A673 (cell line): ENCODE data around the gene KCNK2. TPM values are rescaled to one million over a fixed set of nuclear protein-coding genes. Genes with fewer than 3 reads are reported as not detected.

Experiments
- BruUV-seq: library from RNA; stranded (reverse); fragments of 400-500 nt; replicated peaks from 2 replicates; lab custom pipeline; 2021; lab: Mats Ljungman, UMichigan
- CTCF ChIA-PET: fragments of 300-600 bp; sonication (Branson Sonifier 250); formaldehyde crosslinking; loops from one replicate; lab custom pipeline; 2022; ENCODE audit warnings: antibody characterized with exemption; lab: Charles Lee
- POLR2A ChIA-PET: fragments of 300-600 bp; sonication (Branson Sonifier 250); formaldehyde crosslinking; loops from one replicate; lab custom pipeline; 2022; ENCODE audit warnings: antibody characterized with exemption; ENCODE audit not compliant: low non-redundant PET; lab: Charles Lee
- DNase-seq: peaks from one replicate; pipeline ENCODE4 v3.0.0-alpha.2; 2015; ENCODE audit warnings: low spot score
- H3K27ac ChIP-seq: fragments of 200-600 bp; sonication (generic); 2 replicates; pipeline ENCODE4 v1.5.1; 2016; ENCODE audit warnings: mixed run types, low read depth, mild to moderate bottlenecking, mixed read lengths, antibody characterized with exemption, low read length; ENCODE audit not compliant: poor library complexity, severe bottlenecking
- H3K27me3 ChIP-seq: fragments of 200-600 bp; sonication (generic); replicated peaks from 2 replicates; pipeline ENCODE4 v1.6.1; 2017; ENCODE audit warnings: mixed run types, low read depth, mild to moderate bottlenecking, mixed read lengths, antibody characterized with exemption, low read length; ENCODE audit not compliant: insufficient read depth, poor library complexity
- H3K36me3 ChIP-seq: fragments of 200-600 bp; sonication (generic); 2 replicates; pipeline ENCODE4 v1.6.1; 2016; ENCODE audit warnings: mixed run types, mild to moderate bottlenecking, mixed read lengths, antibody characterized with exemption, low read length; ENCODE audit not compliant: insufficient read depth, poor library complexity, severe bottlenecking
- H3K4me1 ChIP-seq: fragments of 200-600 bp; sonication (generic); 2 replicates; pipeline ENCODE4 v1.6.1; 2017; ENCODE audit warnings: mixed run types, mild to moderate bottlenecking, mixed read lengths, antibody characterized with exemption, low read length; ENCODE audit not compliant: insufficient read depth, poor library complexity, severe bottlenecking
- H3K4me3 ChIP-seq: fragments of 200-600 bp; sonication (generic); 2 replicates; pipeline ENCODE4 v1.5.1; 2016; ENCODE audit warnings: low read depth, mixed run types, mild to moderate bottlenecking, mixed read lengths, low read length; ENCODE audit not compliant: poor library complexity, severe bottlenecking
- H3K9me3 ChIP-seq: fragments of 200-600 bp; sonication (generic); 2 replicates; pipeline ENCODE4 v1.6.1; 2016; ENCODE audit warnings: mixed run types, low read depth, mild to moderate bottlenecking, mixed read lengths, antibody characterized with exemption, low read length; ENCODE audit not compliant: poor library complexity, severe bottlenecking
- EZH2 ChIP-seq: fragments of 200-600 bp; sonication (generic); IDR thresholded peaks from 2 replicates; pipeline ENCODE4 v1.6.1; 2017; ENCODE audit warnings: borderline replicate concordance, low read depth, mild to moderate bottlenecking, mixed read lengths, antibody characterized with exemption, low read length; ENCODE audit not compliant: poor library complexity, severe bottlenecking
- intact Hi-C: fragments of 100-400 bp; cut with micrococcal nuclease; formaldehyde crosslinking; loops from one replicate; pipeline ENCODE4 v1.10.0; 2022; ENCODE audit not compliant: unreplicated experiment
- total RNA-seq: library from RNA; stranded (reverse); gene quantifications from 2 replicates; pipeline ENCODE4 v1.2.3, GENCODE V29; 2021
- TF ChIP-seq, protein P1 (sequence below): fragments of 300-800, 200-600 bp; sonication (generic); conservative IDR thresholded peaks from 2 replicates; pipeline ENCODE4 v1.5.1; 2017; ENCODE audit warnings: low read depth, mild to moderate bottlenecking, antibody characterized with exemption, low read length, moderate library complexity, mixed read lengths

KCNK2 gene
- total RNA-seq, 1 experiment from 2014 or later: not detected

GRCh38 chr1:215040190-215040589 lies 42.3 kb upstream of the KCNK2 start:
- no TSS peak for BruUV-seq
- intact Hi-C loops: no loop called here
- DNase-seq: peak; percentile 7
- H3K27ac ChIP-seq: no peak overlapping the region
- H3K36me3 ChIP-seq: no peaks in the 10 kb centered on the region
- ChIA-PET CTCF (no interaction called here), POLR2A (no interaction called here)
- no peaks in the 10 kb centered on the region for H3K9me3 ChIP-seq
- H3K27me3 ChIP-seq: peaks cover 35% of the 10 kb centered on the region
- no peak overlapping the region for H3K4me3 ChIP-seq
- TF ChIP-seq, protein P1, sequence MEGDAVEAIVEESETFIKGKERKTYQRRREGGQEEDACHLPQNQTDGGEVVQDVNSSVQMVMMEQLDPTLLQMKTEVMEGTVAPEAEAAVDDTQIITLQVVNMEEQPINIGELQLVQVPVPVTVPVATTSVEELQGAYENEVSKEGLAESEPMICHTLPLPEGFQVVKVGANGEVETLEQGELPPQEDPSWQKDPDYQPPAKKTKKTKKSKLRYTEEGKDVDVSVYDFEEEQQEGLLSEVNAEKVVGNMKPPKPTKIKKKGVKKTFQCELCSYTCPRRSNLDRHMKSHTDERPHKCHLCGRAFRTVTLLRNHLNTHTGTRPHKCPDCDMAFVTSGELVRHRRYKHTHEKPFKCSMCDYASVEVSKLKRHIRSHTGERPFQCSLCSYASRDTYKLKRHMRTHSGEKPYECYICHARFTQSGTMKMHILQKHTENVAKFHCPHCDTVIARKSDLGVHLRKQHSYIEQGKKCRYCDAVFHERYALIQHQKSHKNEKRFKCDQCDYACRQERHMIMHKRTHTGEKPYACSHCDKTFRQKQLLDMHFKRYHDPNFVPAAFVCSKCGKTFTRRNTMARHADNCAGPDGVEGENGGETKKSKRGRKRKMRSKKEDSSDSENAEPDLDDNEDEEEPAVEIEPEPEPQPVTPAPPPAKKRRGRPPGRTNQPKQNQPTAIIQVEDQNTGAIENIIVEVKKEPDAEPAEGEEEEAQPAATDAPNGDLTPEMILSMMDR: no peak
- no peak for TF ChIP-seq EZH2
- H3K4me1 ChIP-seq: no peaks in the 10 kb centered on the region

GRCh38 chr1:215043401-215043800 lies 39.1 kb upstream of the KCNK2 start:
- no peaks in the 10 kb centered on the region for H3K4me1 ChIP-seq
- DNase-seq: no peak
- CTCF ChIA-PET: no interaction called here
- intact Hi-C loops: no loop called here
- TF ChIP-seq, protein P1: no peak
- TF ChIP-seq EZH2: no peak
- H3K27ac ChIP-seq: no peak overlapping the region
- no peaks in the 10 kb centered on the region for H3K36me3 ChIP-seq
- peaks cover 12% of the 10 kb centered on the region for H3K27me3 ChIP-seq
- POLR2A ChIA-PET: no interaction called here
- no peaks in the 10 kb centered on the region for H3K9me3 ChIP-seq
- BruUV-seq: no TSS peak
- H3K4me3 ChIP-seq: no peak overlapping the region

DNA sequence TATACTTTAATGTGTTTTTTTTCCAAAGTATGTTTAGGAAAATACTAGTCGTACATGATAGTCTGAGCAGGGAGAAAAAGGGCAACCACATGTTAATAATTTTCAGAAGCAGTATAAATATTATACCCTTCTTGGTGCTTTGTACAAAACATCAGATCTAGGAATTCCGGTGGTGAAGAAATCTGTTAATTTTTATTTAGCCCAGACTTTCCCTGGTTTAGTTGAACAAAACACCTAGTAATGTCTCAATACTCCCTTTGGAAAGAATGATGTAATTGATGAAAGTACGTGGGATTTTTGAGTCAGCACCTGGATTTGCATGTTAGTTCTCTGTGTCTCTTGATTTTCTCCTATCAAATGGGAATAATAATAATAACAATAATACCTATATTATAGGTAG lies 38.4 kb upstream of the KCNK2 start:
- no TSS peak for BruUV-seq

More for the DNA sequence above, 38.4 kb upstream of the KCNK2 start:
- intact Hi-C loops: no loop called here
- DNase-seq: no peak
- peaks cover 4% of the 10 kb centered on the region for H3K27me3 ChIP-seq
- no peaks in the 10 kb centered on the region for H3K9me3 ChIP-seq
- no peaks in the 10 kb centered on the region for H3K4me1 ChIP-seq
- H3K36me3 ChIP-seq: no peaks in the 10 kb centered on the region
- ChIA-PET POLR2A (no interaction called here), CTCF (no interaction called here)
- H3K4me3 ChIP-seq: no peak overlapping the region
- H3K27ac ChIP-seq: no peak overlapping the region
- TF ChIP-seq, protein P1: no peak
- no peak for TF ChIP-seq EZH2
